HG02970 (cell line): ENCODE data around the gene C17orf50.

Experiments used
- ATAC-seq: cut with Tn5 transposase; IDR thresholded peaks from one replicate; pipeline ENCODE4 v1.9.1; 2021; ENCODE audit warnings: mild to moderate bottlenecking, moderate library complexity, moderate number of reproducible peaks; ENCODE audit not compliant: unreplicated experiment, low FRiP score

The C17orf50 gene

GRCh38 chr17:35733366-35733765 lies 27.3 kb upstream of the C17orf50 start:
- ATAC-seq, result no peak

- no peak for ATAC-seq
These were observed 26.3 kb upstream of the C17orf50 start for GRCh38 chr17:35734396-35734795.

GRCh38 chr17:35735036-35735805 lies 25.5 kb upstream of the C17orf50 start:
- ATAC-seq, result no peak

- ATAC-seq, result no peak
These were observed 24.5 kb upstream of the C17orf50 start for GRCh38 chr17:35736236-35736635.

GRCh38 chr17:35738519-35739133 lies 22.1 kb upstream of the C17orf50 start:
- ATAC-seq, result no peak

- no peak for ATAC-seq
These were observed 20.5 kb upstream of the C17orf50 start for GRCh38 chr17:35740216-35740615.

GRCh38 chr17:35740997-35741931 lies 19.4 kb upstream of the C17orf50 start:
- ATAC-seq, result no peak

GRCh38 chr17:35742496-35742895 lies 18.2 kb upstream of the C17orf50 start:
- ATAC-seq, result no peak

GRCh38 chr17:35742896-35743477 lies 17.7 kb upstream of the C17orf50 start:
- no peak for ATAC-seq

GRCh38 chr17:35743626-35744328 lies 16.9 kb upstream of the C17orf50 start:
- no peak for ATAC-seq

GRCh38 chr17:35744830-35745229 lies 15.9 kb upstream of the C17orf50 start:
- no peak for ATAC-seq

GRCh38 chr17:35745246-35745645 lies 15.4 kb upstream of the C17orf50 start:
- ATAC-seq, result no peak

- ATAC-seq, result no peak
These were observed 14.9 kb upstream of the C17orf50 start for GRCh38 chr17:35745749-35746320.

GRCh38 chr17:35747540-35748017 lies 13.1 kb upstream of the C17orf50 start:
- ATAC-seq, result no peak

GRCh38 chr17:35748341-35748841 lies 12.3 kb upstream of the C17orf50 start:
- no peak for ATAC-seq

GRCh38 chr17:35748979-35749378 lies 11.7 kb upstream of the C17orf50 start:
- no peak for ATAC-seq

GRCh38 chr17:35749560-35750412 lies 10.9 kb upstream of the C17orf50 start:
- no peak for ATAC-seq
